HUES6 (cell line): ENCODE results near the gene GRAMD1C.

Experiments used
- H3K27ac ChIP-seq: 2 replicates; pipeline ENCODE4 v1.7.0; 2013; ENCODE audit warnings: low read depth, mild to moderate bottlenecking, low read length, inconsistent platforms
- H3K27me3 ChIP-seq: 2 replicates; pipeline ENCODE4 v1.6.1; 2013; ENCODE audit warnings: low read length; ENCODE audit not compliant: control insufficient read depth, insufficient read depth
- H3K36me3 ChIP-seq: 2 replicates; pipeline ENCODE4 v1.6.1; 2013; ENCODE audit warnings: low read length; ENCODE audit not compliant: control insufficient read depth, insufficient read depth
- H3K4me1 ChIP-seq: 2 replicates; pipeline ENCODE4 v1.6.1; 2013; ENCODE audit warnings: low read length; ENCODE audit not compliant: control insufficient read depth, insufficient read depth
- H3K4me3 ChIP-seq: 2 replicates; pipeline ENCODE4 v1.5.1; 2013; ENCODE audit warnings: low read depth, low read length
- H3K9ac ChIP-seq: one replicate; pipeline ENCODE4 v1.6.1; 2013; ENCODE audit warnings: mild to moderate bottlenecking, low read length
- H3K9me3 ChIP-seq: 2 replicates; pipeline ENCODE4 v1.6.1; 2013; ENCODE audit warnings: low read depth, low read length; ENCODE audit not compliant: control insufficient read depth, insufficient read depth

Gene GRAMD1C

DNA sequence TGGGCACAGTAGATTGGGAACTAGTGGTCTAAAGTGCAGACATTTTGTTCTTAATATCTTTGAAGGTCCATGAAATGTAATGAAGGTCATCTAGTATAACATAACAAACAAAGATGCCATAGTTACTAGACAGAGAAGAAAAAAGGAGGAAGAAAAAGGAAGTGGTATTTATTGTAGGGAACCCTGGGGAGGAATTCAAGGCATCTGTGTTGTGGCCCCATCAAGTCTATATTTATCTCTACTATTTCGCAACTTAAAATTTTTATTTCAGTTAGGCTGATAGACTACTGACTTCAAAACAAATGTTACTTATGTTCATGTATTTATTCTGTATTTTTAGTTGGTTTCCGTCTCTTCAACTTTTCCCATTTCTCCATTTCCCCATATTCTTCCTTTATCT lies 60.3 kb downstream of the GRAMD1C start:
- H3K9ac ChIP-seq: no peak overlapping the region
- no peak overlapping the region for H3K27ac ChIP-seq
- H3K36me3 ChIP-seq: no peaks in the 10 kb centered on the region
- H3K4me1 ChIP-seq: peaks cover 3% of the 10 kb centered on the region; the same call in 1 of the 2 replicates
- no peaks in the 10 kb centered on the region for H3K27me3 ChIP-seq
- no peak overlapping the region for H3K4me3 ChIP-seq
- H3K9me3 ChIP-seq: no peaks in the 10 kb centered on the region

DNA sequence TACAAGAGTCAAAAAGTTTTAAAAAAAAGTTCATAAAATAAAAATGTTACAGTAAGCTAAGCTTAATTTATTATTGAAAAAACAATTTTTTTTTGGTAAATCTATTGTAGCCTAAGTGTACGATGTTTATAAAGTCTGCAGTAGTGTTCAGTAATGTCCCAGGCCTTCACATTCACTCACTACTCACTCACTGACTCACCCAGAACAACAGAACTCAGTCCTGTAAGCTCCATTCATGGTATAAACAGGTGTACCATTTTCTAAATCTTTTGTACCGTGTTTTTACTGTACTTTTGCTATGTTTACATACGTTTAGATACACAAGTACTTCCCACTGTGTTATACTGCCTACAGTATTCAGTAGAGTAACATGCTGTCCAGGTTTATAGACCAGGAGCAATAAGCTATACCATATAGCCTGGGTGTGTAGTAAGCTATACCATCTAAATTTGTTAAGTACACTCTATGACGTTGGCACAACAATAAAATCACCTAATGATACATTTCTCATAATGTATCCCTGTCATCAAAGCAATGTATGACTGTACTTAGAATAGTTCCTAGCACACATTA lies 68.1 kb downstream of the GRAMD1C start:
- H3K9ac ChIP-seq: no peak overlapping the region
- H3K27me3 ChIP-seq: no peaks in the 10 kb centered on the region
- H3K36me3 ChIP-seq: no peaks in the 10 kb centered on the region
- no peak overlapping the region for H3K27ac ChIP-seq
- no peak overlapping the region for H3K4me3 ChIP-seq
- H3K9me3 ChIP-seq: peaks cover 6% of the 10 kb centered on the region; the same call in 1 of the 2 replicates
- no peaks in the 10 kb centered on the region for H3K4me1 ChIP-seq

DNA sequence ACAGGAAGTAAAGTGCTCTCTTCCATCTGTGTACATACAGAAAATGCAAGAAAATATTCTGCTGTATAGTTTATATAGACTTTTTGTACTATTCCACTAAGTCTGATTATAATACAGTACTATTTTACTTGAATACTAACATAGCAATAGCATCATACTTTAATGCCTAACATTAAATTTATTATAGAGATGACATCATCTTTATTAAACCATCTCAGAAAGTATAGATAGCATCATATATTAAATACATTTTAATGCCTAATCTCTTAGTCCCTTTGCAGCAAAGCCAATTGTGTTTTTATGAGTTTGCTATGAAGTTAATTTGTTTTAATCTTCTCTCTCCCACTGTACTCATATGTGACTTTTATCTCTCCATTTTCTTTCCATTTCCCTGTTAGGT lies 69.5 kb downstream of the GRAMD1C start:
- Histone ChIP-seq H3K9ac (no peak overlapping the region), H3K4me3 (no peak overlapping the region)

DNA sequence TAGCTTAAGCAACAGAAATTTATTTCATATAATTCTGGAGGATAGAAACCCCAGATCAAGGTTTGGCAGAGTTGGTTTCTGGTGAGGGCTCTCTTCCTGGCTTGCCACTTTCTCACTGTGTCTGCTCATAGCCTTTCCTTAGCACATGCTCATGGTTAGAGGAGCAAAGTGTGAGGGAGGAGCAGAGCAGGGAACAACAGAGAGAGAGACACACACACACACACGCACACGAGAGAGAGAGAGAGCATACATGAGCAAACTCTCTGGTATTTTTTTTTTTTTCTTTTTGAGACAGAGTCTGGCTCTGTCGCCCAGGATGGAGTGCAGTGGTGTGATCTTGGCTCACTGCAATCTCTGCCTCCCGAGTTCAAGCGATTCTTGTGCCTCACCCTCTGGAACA lies 72.4 kb downstream of the GRAMD1C start:
- H3K4me3 ChIP-seq: no peak overlapping the region
- no peaks in the 10 kb centered on the region for H3K36me3 ChIP-seq

More for the DNA sequence above, 69.5 kb downstream of the GRAMD1C start:
- H3K9me3 ChIP-seq: peaks cover 6% of the 10 kb centered on the region; the same call in 1 of the 2 replicates
- H3K27me3 ChIP-seq: no peaks in the 10 kb centered on the region
- H3K36me3 ChIP-seq: no peaks in the 10 kb centered on the region
- H3K4me1 ChIP-seq: no peaks in the 10 kb centered on the region
- no peak overlapping the region for H3K27ac ChIP-seq

DNA sequence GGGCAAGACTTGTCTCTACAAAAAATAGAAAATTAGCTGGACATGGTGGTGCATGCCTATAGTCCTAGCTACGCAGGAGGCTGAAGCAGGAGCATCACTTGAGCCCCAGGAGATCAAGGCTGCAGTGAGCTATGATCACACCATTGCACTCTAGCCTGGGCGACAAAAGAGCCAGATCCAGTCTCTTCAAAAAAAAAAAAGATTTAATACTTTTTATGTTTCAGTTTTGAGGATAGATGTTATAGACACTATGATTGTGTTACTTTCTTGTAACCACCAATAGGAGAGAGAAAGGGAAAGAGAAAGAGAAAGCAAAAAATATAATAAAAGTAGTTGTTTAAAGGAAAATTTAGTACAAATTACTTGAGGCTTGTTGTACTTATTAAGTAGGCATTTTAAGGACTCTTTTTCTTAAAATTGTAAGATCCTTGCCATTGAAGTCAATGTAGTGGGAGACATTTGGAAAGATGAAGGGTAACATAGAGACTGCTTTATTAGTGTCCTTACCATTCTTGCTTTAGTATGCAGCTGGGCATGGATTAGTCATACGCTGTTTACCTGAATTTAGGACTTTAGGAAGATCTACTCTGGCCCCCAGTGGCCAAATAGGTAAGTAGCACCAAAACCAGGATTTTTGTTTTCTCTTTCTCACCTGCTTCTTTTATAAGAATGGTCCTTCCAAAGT lies 74.1 kb downstream of the GRAMD1C start:
- H3K9ac ChIP-seq: no peak overlapping the region
- no peak overlapping the region for H3K27ac ChIP-seq

More for the DNA sequence above, 72.4 kb downstream of the GRAMD1C start:
- no peak overlapping the region for H3K27ac ChIP-seq
- no peaks in the 10 kb centered on the region for H3K4me1 ChIP-seq
- no peak overlapping the region for H3K9ac ChIP-seq
- H3K9me3 ChIP-seq: no peaks in the 10 kb centered on the region
- no peaks in the 10 kb centered on the region for H3K27me3 ChIP-seq

DNA sequence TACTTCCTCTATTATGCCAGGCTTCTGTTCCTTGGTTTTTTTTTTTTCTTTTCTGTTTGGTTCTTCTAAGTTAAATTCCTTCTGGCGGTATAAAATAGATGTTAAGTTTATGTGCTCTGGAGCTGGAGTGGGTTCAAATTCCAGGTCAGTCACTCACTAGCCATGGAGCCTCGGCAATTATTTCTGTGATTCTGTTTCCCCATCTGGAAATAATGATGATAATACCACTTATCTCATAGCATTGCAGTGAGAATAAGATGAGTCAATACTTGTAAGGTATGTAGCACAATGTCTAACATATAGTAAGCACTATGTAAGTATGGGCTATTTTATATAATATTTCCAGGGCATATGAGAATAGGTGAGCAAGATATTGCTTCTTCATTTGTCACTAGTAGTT lies 76.1 kb downstream of the GRAMD1C start:
- no peak overlapping the region for H3K9ac ChIP-seq
- H3K9me3 ChIP-seq: no peaks in the 10 kb centered on the region
- no peak overlapping the region for H3K27ac ChIP-seq
- H3K4me1 ChIP-seq: no peaks in the 10 kb centered on the region
- H3K36me3 ChIP-seq: no peaks in the 10 kb centered on the region
- no peaks in the 10 kb centered on the region for H3K27me3 ChIP-seq
- H3K4me3 ChIP-seq: no peak overlapping the region

More for the DNA sequence above, 74.1 kb downstream of the GRAMD1C start:
- Histone ChIP-seq H3K4me3 (no peak overlapping the region), H3K4me1 (no peaks in the 10 kb centered on the region), H3K9me3 (no peaks in the 10 kb centered on the region), H3K27me3 (no peaks in the 10 kb centered on the region), H3K36me3 (no peaks in the 10 kb centered on the region)

DNA sequence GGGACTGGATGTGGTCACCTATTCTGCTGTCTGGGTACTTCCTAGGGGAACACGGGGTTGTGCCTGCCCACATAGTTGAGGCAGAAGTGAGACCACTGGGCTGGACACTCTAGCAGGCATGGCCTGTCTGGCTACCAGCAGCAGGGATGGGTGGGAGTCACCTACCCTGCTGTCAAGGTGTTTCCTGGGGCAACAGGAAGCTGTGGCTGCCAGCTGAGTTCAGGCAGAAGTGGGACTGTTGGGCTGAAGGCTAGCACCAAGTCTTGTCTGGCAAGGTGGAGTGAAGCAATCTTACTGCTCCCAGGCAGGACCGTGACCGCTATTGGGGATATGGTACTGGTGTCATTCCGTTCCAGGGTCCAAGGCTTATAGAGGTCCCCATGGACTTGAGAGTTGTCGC lies 89.0 kb downstream of the GRAMD1C start:
- Histone ChIP-seq H3K4me3 (no peak overlapping the region), H3K36me3 (no peaks in the 10 kb centered on the region), H3K9ac (no peak overlapping the region), H3K4me1 (peaks cover 6% of the 10 kb centered on the region), H3K27me3 (no peaks in the 10 kb centered on the region), H3K27ac (no peak overlapping the region), H3K9me3 (peaks cover 5% of the 10 kb centered on the region)

DNA sequence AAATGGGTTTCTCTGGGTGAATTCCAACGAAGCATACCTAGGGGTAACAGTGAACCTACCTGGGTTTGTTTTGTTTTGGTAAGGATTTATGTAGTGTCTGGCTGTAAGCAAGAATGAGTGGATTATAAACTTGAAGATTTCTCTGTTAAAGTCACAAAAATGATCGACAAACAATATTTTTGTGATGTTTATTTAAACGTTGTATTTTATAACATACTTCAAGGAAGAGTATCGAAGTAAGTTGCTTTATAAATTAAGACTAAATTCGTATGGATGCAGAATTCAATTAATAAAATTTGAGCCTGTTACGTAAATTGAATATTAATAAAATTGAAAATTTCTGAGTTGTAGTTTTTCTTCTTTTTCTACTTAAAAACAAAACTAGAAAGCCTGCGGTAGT lies 108.2 kb downstream of the GRAMD1C start:
- Histone ChIP-seq H3K9ac (no peak overlapping the region), H3K4me3 (peak overlapping the region; percentile 84), H3K36me3 (no peaks in the 10 kb centered on the region), H3K27ac (no peak overlapping the region), H3K9me3 (no peaks in the 10 kb centered on the region), H3K4me1 (peaks cover 6% of the 10 kb centered on the region; the same call in 1 of the 2 replicates), H3K27me3 (peaks cover 44% of the 10 kb centered on the region)

DNA sequence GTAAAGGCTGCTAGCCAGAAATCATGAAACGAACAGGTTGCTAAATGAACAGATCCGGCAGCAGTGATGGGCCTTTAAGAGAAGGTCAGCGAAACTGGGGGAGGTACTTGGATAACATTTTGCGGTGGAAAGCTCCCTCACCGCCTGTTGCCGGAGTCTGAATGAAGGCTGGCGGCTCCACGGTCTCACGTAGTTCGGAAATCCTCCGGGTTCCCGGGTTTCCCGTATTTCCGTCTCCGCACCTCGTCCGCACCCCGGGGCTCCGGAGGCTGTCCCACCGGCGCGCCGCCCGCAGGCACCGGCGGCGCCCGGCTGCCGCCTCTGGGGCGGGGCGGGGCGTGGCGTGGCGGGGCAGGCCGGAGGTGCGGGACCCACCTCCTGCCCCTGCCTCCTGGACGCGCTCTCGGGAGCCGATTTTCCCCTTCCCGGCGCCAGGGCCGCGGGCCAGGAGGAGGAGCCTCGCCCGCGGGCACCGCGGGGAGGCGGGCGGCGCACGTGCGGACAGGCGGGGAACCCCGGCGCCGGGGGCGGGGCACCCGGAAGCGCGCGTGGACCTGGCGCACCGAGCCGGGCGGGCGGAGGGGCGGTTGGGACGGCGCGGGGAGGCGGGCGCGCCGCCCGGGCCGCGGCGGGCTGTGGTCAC lies 108.9 kb downstream of the GRAMD1C start, which contains the start of gene ZDHHC23:
ZDHHC23 (plus strand) TSS at position 642 of the 643 bp plus-strand sequence. CDS start 790 bp downstream, outside the sequence.
- Histone ChIP-seq H3K27me3 (peaks cover 44% of the 10 kb centered on the region), H3K27ac (no peak within 1 kb of the TSS), H3K9ac (peak within 1 kb of the TSS; percentile 14), H3K36me3 (no peaks in the 10 kb centered on the region), H3K4me1 (peaks cover 3% of the 10 kb centered on the region; the same call in 1 of the 2 replicates), H3K9me3 (no peaks in the 10 kb centered on the region), H3K4me3 (peak within 1 kb of the TSS; percentile 84)

DNA sequence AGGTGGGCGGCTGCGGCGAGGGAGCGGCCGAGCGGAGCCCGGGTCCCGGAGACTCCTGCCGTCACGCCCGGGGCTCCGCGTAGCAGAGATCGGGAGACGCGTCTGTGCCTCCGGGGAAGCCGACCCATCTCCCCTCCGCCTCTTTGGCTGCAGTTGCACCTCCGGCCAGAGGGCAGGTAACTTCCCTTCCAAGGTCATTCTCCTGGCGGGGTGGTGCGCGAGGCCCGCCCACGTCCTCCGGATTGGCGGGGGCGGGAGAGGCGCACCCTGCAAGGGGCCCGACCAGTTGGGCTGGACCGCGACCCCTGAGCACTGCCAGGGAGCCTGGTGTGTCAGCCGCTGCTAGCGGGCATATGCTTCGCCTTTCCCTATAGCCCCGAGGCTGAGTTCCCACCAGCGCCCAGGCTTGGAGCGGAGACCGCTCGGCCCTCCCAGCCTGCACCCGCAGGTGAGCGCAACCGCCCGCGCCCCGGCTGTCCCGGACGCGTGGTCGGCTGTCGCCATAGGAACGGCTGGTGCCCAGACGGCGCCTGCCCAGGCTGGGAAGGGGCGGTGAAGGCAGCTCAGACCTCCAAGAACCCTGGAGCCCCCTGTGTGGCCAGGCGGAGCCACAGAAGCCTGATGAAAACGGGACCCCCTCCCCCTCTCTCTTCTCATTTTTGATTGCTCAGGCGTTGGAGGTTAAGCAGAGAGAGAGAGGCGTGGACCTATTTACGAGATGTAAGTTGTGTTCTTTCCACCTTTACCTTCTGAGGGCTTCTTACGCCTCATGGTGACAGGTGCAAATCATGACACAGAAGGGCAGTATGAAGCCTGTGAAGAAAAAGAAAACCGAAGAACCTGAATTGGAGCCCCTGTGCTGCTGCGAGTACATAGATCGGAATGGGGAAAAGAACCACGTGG lies 109.7 kb downstream of the GRAMD1C start:
- peak overlapping the region; percentile 5 for H3K9ac ChIP-seq

More for the DNA sequence above, 109.7 kb downstream of the GRAMD1C start:
- Histone ChIP-seq H3K4me1 (no peaks in the 10 kb centered on the region), H3K27me3 (peaks cover 44% of the 10 kb centered on the region), H3K9me3 (no peaks in the 10 kb centered on the region), H3K4me3 (peak overlapping the region; percentile 84), H3K36me3 (no peaks in the 10 kb centered on the region), H3K27ac (no peak overlapping the region)
